Stimulated activated CD4-positive, alpha-beta T cell treated with anti-CD3 and anti-CD28 coated beads, Interleukin-1b, Interleukin-23, amount 100 ng/mL, for 24 hours (primary cell): ENCODE measurements around the gene RANBP17.

Experiments used
- DNase-seq, 4 experiments: peaks; one replicate each; pipeline ENCODE4 v3.0.0-alpha.2; 2020; ENCODE audit warnings: low read depth in 4 of 4, low spot score in 1 of 4

Gene RANBP17

GRCh38 chr5:171344936-171345608 lies 483.3 kb downstream of the RANBP17 start:
- no peak for DNase-seq
